A549 (cell line): Measurements from ENCODE around the gene FAN1. TPM values are rescaled to one million over a fixed set of nuclear protein-coding genes. Genes with fewer than 3 reads are reported as not detected.

ENCODE experiments used
- ATAC-seq, 2 experiments: fragments of 200-7000 bp in 1 of 2; fragments of >200 bp in 1 of 2; cut with Nextera tagmentation in 1 of 2; cut with Tn5 transposase in 1 of 2; 3 replicates each; pipeline versions ENCODE4 v1.8.0 to v1.9.1; 2018 to 2020; ENCODE audit warnings: mild to moderate bottlenecking in 1 of 2, moderate library complexity in 1 of 2
- CTCF ChIA-PET: fragments of 300-600 bp; sonication (Branson Sonifier 250); formaldehyde crosslinking; extraction: SDS; loops from one replicate; lab custom pipeline; 2021; ENCODE audit warnings: antibody characterized with exemption, inconsistent platforms; lab: Yijun Ruan, JAX
- POLR2A ChIA-PET: fragments of 350-600 bp; formaldehyde crosslinking; extraction: SDS; loops from one replicate; lab custom pipeline; 2021; ENCODE audit warnings: antibody characterized with exemption, inconsistent platforms; lab: Yijun Ruan, JAX
- DNase-seq, 2 experiments: peaks; one replicate each; pipeline versions ENCODE4 v3.0.0 to v3.0.0-alpha.2; 2011 to 2016; ENCODE audit warnings: low read depth in 1 of 2, low spot score in 1 of 2
- FAIRE-seq: peaks from 2 replicates; lab custom pipeline; 2011; peaks lifted over from hg19 to GRCh38; lab: Jason Lieb, UNC
- H3K27ac ChIP-seq, 2 experiments: fragments of >200 bp; sonication (Bioruptor Twin); formaldehyde crosslinking; 3 replicates each; pipeline ENCODE4 v1.5.1; 2016 to 2017
- H3K4me1 ChIP-seq: fragments of >200 bp; sonication (Bioruptor Twin); formaldehyde crosslinking; 3 replicates; pipeline ENCODE4 v1.6.1; 2016
- H3K4me2 ChIP-seq: fragments of >200 bp; sonication (Bioruptor Twin); formaldehyde crosslinking; 3 replicates; pipeline ENCODE4 v1.6.1; 2016
- H3K4me3 ChIP-seq: fragments of >200 bp; sonication (Bioruptor Twin); formaldehyde crosslinking; 3 replicates; pipeline ENCODE4 v1.5.1; 2016
- H3K9me3 ChIP-seq: fragments of >200 bp; sonication (Bioruptor Twin); formaldehyde crosslinking; 3 replicates; pipeline ENCODE4 v1.6.1; 2016
- ATOH8 ChIP-seq: fragments of 250-450 bp; sonication (Bioruptor Pico); IDR thresholded peaks from 2 replicates; pipeline ENCODE4 v1.5.0; 2020; ENCODE audit warnings: low read depth, mild to moderate bottlenecking, moderate library complexity
- BHLHE40 ChIP-seq: IDR thresholded peaks from 2 replicates; pipeline ENCODE4 v1.6.1; 2012; ENCODE audit warnings: low read depth, low read length, inconsistent platforms
- CBX2 ChIP-seq: fragments of 200-600 bp; sonication (generic); IDR thresholded peaks from 2 replicates; pipeline ENCODE4 v1.6.1; 2016; ENCODE audit warnings: low read depth, mild to moderate bottlenecking, borderline replicate concordance
- CBX8 ChIP-seq: fragments of 200-600 bp; sonication (generic); IDR thresholded peaks from 2 replicates; pipeline ENCODE4 v1.6.1; 2016
- CHD2 ChIP-seq: fragments of 150-350 bp; IDR thresholded peaks from 2 replicates; pipeline ENCODE4 v1.6.1; 2014; ENCODE audit warnings: low read length; ENCODE audit not compliant: partially characterized antibody
- EHMT2 ChIP-seq: fragments of 200-600 bp; sonication (generic); IDR thresholded peaks from 2 replicates; pipeline ENCODE4 v1.6.1; 2016; ENCODE audit warnings: antibody characterized with exemption, low read depth, mild to moderate bottlenecking, moderate library complexity
- FOXS1 ChIP-seq: fragments of 250-450 bp; sonication (Bioruptor Pico); IDR thresholded peaks from 2 replicates; pipeline ENCODE4 v1.5.0; 2020; ENCODE audit warnings: mild to moderate bottlenecking, moderate library complexity
- HDAC2 ChIP-seq: fragments of 200-600 bp; sonication (generic); IDR thresholded peaks from 2 replicates; pipeline ENCODE4 v1.6.1; 2016
- HEYL ChIP-seq: fragments of 250-450 bp; sonication (Bioruptor Pico); IDR thresholded peaks from 2 replicates; pipeline ENCODE4 v1.8.0; 2021; ENCODE audit warnings: mild to moderate bottlenecking, moderate library complexity
- HOXB13 ChIP-seq: fragments of 250-450 bp; sonication (Bioruptor Pico); IDR thresholded peaks from 2 replicates; pipeline ENCODE4 v1.5.0; 2020; ENCODE audit warnings: low read depth, mild to moderate bottlenecking, moderate library complexity
- JUN ChIP-seq, 2 experiments: fragments of >200 bp; sonication (Bioruptor Twin); formaldehyde crosslinking; IDR thresholded peaks; 2 replicates in 1 of 2; 3 replicates in 1 of 2; pipeline ENCODE4 v1.6.1; 2016 to 2017
- MAFK ChIP-seq: fragments of 450-650 bp; IDR thresholded peaks from 2 replicates; pipeline ENCODE4 v1.6.1; 2014; ENCODE audit not compliant: partially characterized antibody
- NFE2L2 ChIP-seq: fragments of 150-350 bp; conservative IDR thresholded peaks from 2 replicates; pipeline ENCODE4 v1.6.1; 2014; ENCODE audit warnings: low read length
- POLR2A ChIP-seq: IDR thresholded peaks from 2 replicates; pipeline ENCODE4 v1.6.1; 2012; ENCODE audit warnings: mild to moderate bottlenecking, low read length
- POLR2AphosphoS2 ChIP-seq: conservative IDR thresholded peaks from 2 replicates; pipeline ENCODE4 v1.6.1; 2012; ENCODE audit warnings: low read length, improper control_type of control experiment, inconsistent platforms
- RNF2 ChIP-seq: fragments of 200-600 bp; sonication (generic); IDR thresholded peaks from 2 replicates; pipeline ENCODE4 v1.6.1; 2016; ENCODE audit warnings: low read depth, mild to moderate bottlenecking, antibody characterized with exemption, moderate library complexity, borderline replicate concordance
- TFCP2L1 ChIP-seq: fragments of 250-450 bp; sonication (Bioruptor Pico); IDR thresholded peaks from 2 replicates; pipeline ENCODE4 v1.5.0; 2021; ENCODE audit warnings: mild to moderate bottlenecking
- WGBS: methylation state at CpG from one replicate; pipeline ENCODE4 v1.1.6; 2017; ENCODE audit errors: missing lambda C conversion rate; 5-methylcytosine and 5-hydroxymethylcytosine counted together
- polyA plus RNA-seq, 4 experiments: library from polyadenylated mRNA; depleted of rRNA in 3 of 4; stranded (reverse); fragments of >200 nt; fragmentation: RNase III in 1 of 4; extraction: RNeasy Plus Mini Kit Qiagen cat#74134 plus additional on column Dnase treatment in 1 of 4; gene quantifications; 2 replicates in 3 of 4; 3 replicates in 1 of 4; pipeline ENCODE4 v1.2.3, GENCODE V29; 2011 to 2017
- TF ChIP-seq, protein P1 (sequence below): fragments of 200-600 bp; sonication (generic); IDR thresholded peaks from 2 replicates; pipeline ENCODE4 v1.6.1; 2016; ENCODE audit warnings: antibody characterized with exemption, mild to moderate bottlenecking, moderate library complexity
- TF ChIP-seq, protein P2 (sequence below): fragments of >200 bp; sonication (Bioruptor Twin); formaldehyde crosslinking; IDR thresholded peaks from 3 replicates; pipeline ENCODE4 v1.6.1; 2016
- TF ChIP-seq, protein P3 (sequence below): fragments of 250-450 bp; sonication (Bioruptor Pico); IDR thresholded peaks from 2 replicates; pipeline ENCODE4 v1.5.0; 2021; ENCODE audit warnings: mild to moderate bottlenecking, moderate library complexity, borderline replicate concordance

FAN1 gene
- polyA plus RNA-seq, 2 of the 4 experiments (the other 2 are of a cell fraction): 17.4 to 22.1 TPM

DNA sequence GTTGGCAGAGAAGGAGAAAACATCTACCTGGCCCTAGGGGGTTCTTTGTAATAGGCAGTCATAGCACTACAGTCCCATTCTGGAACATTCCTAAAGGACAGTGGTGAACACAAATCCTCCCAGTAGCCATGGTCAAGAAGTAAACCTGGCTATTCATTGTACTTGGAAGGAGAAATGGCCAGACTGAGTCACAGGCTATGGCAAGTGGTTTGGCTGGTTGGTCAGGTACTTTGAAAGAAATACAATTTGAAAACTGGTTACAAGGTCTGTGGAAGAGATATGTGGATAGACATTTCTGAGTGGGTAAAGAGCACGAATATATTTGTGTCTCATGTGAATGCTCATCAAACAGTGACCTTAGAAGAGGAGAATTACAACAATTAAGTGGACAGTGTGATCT is 33.0 kb upstream of the FAN1 start:
- no peak overlapping the region for H3K27ac ChIP-seq
- FAIRE-seq (peak; percentile 68), DNase-seq (no peak), ATAC-seq (no peak; a peak in 1 of 6 replicates)
- no peaks in the 10 kb centered on the region for H3K9me3 ChIP-seq
- TF ChIP-seq MAFK (no peak), RNF2 (no peak), POLR2A (no peak), TFCP2L1 (no peak), ATOH8 (no peak), JUN (IDR thresholded peaks at IDR 0.05) (no peak), CBX8 (no peak), POLR2AphosphoS2 (no peak), HDAC2 (no peak), CBX2 (no peak), HEYL (CRISPR knock-in tag) (no peak), EHMT2 (no peak), NFE2L2 (no peak), FOXS1 (CRISPR knock-in tag) (no peak), HOXB13 (no peak), CHD2 (no peak)
- TF ChIP-seq, protein P1, sequence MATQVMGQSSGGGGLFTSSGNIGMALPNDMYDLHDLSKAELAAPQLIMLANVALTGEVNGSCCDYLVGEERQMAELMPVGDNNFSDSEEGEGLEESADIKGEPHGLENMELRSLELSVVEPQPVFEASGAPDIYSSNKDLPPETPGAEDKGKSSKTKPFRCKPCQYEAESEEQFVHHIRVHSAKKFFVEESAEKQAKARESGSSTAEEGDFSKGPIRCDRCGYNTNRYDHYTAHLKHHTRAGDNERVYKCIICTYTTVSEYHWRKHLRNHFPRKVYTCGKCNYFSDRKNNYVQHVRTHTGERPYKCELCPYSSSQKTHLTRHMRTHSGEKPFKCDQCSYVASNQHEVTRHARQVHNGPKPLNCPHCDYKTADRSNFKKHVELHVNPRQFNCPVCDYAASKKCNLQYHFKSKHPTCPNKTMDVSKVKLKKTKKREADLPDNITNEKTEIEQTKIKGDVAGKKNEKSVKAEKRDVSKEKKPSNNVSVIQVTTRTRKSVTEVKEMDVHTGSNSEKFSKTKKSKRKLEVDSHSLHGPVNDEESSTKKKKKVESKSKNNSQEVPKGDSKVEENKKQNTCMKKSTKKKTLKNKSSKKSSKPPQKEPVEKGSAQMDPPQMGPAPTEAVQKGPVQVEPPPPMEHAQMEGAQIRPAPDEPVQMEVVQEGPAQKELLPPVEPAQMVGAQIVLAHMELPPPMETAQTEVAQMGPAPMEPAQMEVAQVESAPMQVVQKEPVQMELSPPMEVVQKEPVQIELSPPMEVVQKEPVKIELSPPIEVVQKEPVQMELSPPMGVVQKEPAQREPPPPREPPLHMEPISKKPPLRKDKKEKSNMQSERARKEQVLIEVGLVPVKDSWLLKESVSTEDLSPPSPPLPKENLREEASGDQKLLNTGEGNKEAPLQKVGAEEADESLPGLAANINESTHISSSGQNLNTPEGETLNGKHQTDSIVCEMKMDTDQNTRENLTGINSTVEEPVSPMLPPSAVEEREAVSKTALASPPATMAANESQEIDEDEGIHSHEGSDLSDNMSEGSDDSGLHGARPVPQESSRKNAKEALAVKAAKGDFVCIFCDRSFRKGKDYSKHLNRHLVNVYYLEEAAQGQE: no peak
- TF ChIP-seq, protein P2, sequence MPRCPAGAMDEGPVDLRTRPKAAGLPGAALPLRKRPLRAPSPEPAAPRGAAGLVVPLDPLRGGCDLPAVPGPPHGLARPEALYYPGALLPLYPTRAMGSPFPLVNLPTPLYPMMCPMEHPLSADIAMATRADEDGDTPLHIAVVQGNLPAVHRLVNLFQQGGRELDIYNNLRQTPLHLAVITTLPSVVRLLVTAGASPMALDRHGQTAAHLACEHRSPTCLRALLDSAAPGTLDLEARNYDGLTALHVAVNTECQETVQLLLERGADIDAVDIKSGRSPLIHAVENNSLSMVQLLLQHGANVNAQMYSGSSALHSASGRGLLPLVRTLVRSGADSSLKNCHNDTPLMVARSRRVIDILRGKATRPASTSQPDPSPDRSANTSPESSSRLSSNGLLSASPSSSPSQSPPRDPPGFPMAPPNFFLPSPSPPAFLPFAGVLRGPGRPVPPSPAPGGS: no peak
- TF ChIP-seq, protein P3, sequence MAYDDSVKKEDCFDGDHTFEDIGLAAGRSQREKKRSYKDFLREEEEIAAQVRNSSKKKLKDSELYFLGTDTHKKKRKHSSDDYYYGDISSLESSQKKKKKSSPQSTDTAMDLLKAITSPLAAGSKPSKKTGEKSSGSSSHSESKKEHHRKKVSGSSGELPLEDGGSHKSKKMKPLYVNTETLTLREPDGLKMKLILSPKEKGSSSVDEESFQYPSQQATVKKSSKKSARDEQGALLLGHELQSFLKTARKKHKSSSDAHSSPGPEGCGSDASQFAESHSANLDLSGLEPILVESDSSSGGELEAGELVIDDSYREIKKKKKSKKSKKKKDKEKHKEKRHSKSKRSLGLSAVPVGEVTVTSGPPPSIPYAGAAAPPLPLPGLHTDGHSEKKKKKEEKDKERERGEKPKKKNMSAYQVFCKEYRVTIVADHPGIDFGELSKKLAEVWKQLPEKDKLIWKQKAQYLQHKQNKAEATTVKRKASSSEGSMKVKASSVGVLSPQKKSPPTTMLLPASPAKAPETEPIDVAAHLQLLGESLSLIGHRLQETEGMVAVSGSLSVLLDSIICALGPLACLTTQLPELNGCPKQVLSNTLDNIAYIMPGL: no peak
- WGBS: 14% methylated on average over 1 of the region's 1 CpG
- ChIA-PET POLR2A (no interaction called here), CTCF (interaction anchor here (0.8 kb wide), 1 partner anchor 12 kb away, joined by 4 read pairs; no protein-coding TSS in a partner anchor)
- H3K4me2 ChIP-seq: no peak overlapping the region
- H3K4me3 ChIP-seq: no peak overlapping the region
- no peaks in the 10 kb centered on the region for H3K4me1 ChIP-seq

- Histone ChIP-seq H3K4me3 (no peak overlapping the region), H3K9me3 (no peaks in the 10 kb centered on the region), H3K4me2 (no peak overlapping the region), H3K4me1 (no peaks in the 10 kb centered on the region), H3K27ac (no peak overlapping the region)
- ATAC-seq: no peak
- POLR2A ChIA-PET: no interaction called here
- peak; percentile 32 for FAIRE-seq
- no peak for TF ChIP-seq BHLHE40
- CTCF ChIA-PET: interaction anchor here (0.8 to 1.0 kb wide), 2 partner anchors 18 to 257 kb away, joined by 3 read pairs; no protein-coding TSS in a partner anchor
- 60% methylated on average over 1 of the region's 1 CpG for WGBS
- no peak for DNase-seq
These were observed 31.4 kb upstream of the FAN1 start for GRCh38 chr15:30872341-30872748.
